ENCODE results near the gene LAMB4. TPM values are rescaled to one million over a fixed set of nuclear protein-coding genes. Genes with fewer than 3 reads are reported as not detected.

The LAMB4 gene
- total and polyA plus RNA-seq, 2 of the 8 experiments (the other 6 are each of a cell fraction or from before 2014, with no cell fraction given): not detected

DNA sequence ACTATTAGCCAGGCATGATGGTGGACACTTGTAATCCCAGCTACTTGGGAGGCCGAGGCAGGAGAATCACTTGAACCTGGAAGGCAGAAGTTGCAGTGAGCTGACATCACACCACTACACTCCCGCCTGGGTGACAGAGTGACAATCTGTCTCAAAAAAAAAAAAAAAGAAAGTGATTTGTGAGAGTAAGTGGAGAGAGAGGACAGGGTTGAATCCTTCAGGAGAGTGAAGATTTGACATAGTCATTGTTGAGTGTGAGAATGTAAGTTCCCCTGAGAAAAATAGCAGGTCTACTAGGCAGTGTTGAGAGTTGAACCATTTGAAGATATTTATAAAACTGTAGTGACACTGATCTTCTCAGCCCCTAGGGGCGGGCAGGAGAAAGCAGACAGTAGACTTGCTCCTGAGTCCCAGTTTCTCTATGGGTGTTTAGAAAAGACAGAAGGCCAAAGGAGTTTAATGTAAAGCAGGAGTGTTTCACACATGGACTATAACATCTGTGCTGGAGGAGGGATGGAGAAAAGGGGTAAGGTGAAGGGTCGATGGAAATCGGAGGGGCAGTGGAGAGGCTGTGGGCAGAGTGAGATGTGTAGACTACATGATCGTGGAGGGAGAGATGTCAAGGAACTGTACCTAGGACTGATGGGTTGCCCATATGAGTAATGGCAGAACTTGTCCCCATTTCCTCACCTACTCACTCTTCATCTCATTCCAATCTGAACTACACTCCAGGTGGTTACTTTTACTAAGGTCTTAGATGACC is 13.7 kb upstream of the LAMB4 start:
- H3K27me3 ChIP-seq (replicated peaks in 1 of 4; ENCODE audit: control insufficient read depth in 3 of 4, extremely low read depth in 1 of 4, insufficient read depth in 3 of 4, low read length in 3 of 4): no peaks in the 10 kb centered on the region
- no peak overlapping the region for H3K23ac ChIP-seq (ENCODE audit: insufficient read length)
- H4K20me1 ChIP-seq (replicated peaks in 1 of 2; ENCODE audit: control insufficient read depth in 1 of 2, insufficient read depth in 2 of 2, low read length in 2 of 2): no peaks in the 10 kb centered on the region
- peaks cover 0 to 5% (median 0%) of the 10 kb centered on the region in 4 experiments; a peak in 3 of 7 replicates for H3K4me1 ChIP-seq (replicated peaks in 1 of 4; ENCODE audit: control insufficient read depth in 3 of 4, insufficient read depth in 4 of 4, low read length in 3 of 4)
- no peak overlapping the region for H4K5ac ChIP-seq (ENCODE audit: insufficient read length, low read depth, low read length)
- POLR2A ChIA-PET (ENCODE audit: partially characterized antibody): no interaction called here
- H3K36me3 ChIP-seq (ENCODE audit: control insufficient read depth in 2 of 4, insufficient read depth in 4 of 4, low read length in 3 of 4): no peaks in the 10 kb centered on the region
- H2AFZ ChIP-seq (ENCODE audit: low read length): no peak overlapping the region
- H3K4me2 ChIP-seq (ENCODE audit: insufficient read depth in 1 of 2, low read depth in 2 of 2, low read length in 2 of 2): no peak overlapping the region
- H4K91ac ChIP-seq (replicated peaks; ENCODE audit: insufficient read length, low read length): no peak overlapping the region
- no peak overlapping the region for H3K4me3 ChIP-seq (ENCODE audit: extremely low read depth in 1 of 4, insufficient read depth in 2 of 4, low read depth in 3 of 4, low read length in 4 of 4)
- no peaks in the 10 kb centered on the region for H3K79me2 ChIP-seq (ENCODE audit: control insufficient read depth in 1 of 2, insufficient read depth in 2 of 2, low read length in 2 of 2)
- H3K9ac ChIP-seq (replicated peaks in 1 of 4; ENCODE audit: extremely low read depth in 1 of 4, low read depth in 3 of 4, low read length in 3 of 4): no peak overlapping the region
- CTCF ChIA-PET (ENCODE audit: partially characterized antibody): interaction anchor here (1.6 to 5.0 kb wide), 7 partner anchors 10 to 310 kb away, joined by 3 to 64 read pairs (median 16); partner anchors contain the start of gene LAMB4
- DNase-seq (ENCODE audit: low read depth in 1 of 2, low spot score in 2 of 2): no peak
- no peaks in the 10 kb centered on the region for H3K79me1 ChIP-seq (ENCODE audit: low read depth, low read length)
- H2BK5ac ChIP-seq (ENCODE audit: low read depth, low read length): no peak overlapping the region
- no peak overlapping the region for H2BK20ac ChIP-seq (ENCODE audit: low read length)
- FAIRE-seq: no peak
- H4K8ac ChIP-seq (ENCODE audit: extremely low read depth, insufficient read depth, low read length): no peak overlapping the region
- no peak overlapping the region for H2AK5ac ChIP-seq (ENCODE audit: low read depth, low read length)
- no peak overlapping the region for H3K14ac ChIP-seq (ENCODE audit: insufficient read length)
- no peak overlapping the region for H3K4ac ChIP-seq (replicated peaks; ENCODE audit: insufficient read length, low read depth, low read length)
- no peak overlapping the region for H3K27ac ChIP-seq (ENCODE audit: low read depth, low read length)
- H3K18ac ChIP-seq (ENCODE audit: extremely low read depth, low read length): no peak overlapping the region
- whole genome bisulfite sequencing, 2 experiments (ENCODE audit: extremely low coverage in 1 of 2, insufficient coverage in 1 of 2, insufficient read length in 1 of 2, insufficient replicate concordance in 2 of 2, low coverage in 1 of 2, low lambda C conversion rate in 2 of 2, missing lambda C conversion rate in 1 of 2): 88 to 100% methylated on average over 2 to 6 of the region's 6 CpGs
- no peak overlapping the region for H3K56ac ChIP-seq (replicated peaks; ENCODE audit: insufficient read length, low read depth, low read length)
- no peaks in the 10 kb centered on the region for H3K9me3 ChIP-seq (ENCODE audit: insufficient read depth in 2 of 2, low read depth in 1 of 2, low read length in 1 of 2)
- no peak overlapping the region for H2BK15ac ChIP-seq (ENCODE audit: low read length)
- H3K23me2 ChIP-seq (ENCODE audit: low read depth, low read length): no peaks in the 10 kb centered on the region
- no peak overlapping the region for H2BK12ac ChIP-seq (ENCODE audit: low read depth, low read length)
- H2BK120ac ChIP-seq (replicated peaks; ENCODE audit: low read depth, low read length): no peak overlapping the region
- TF ChIP-seq MAFK (IDR thresholded peaks at IDR 0.05; ENCODE audit: low read depth, low read length): no peak
- no peak for TF ChIP-seq EZH2 (IDR thresholded peaks at IDR 0.05; ENCODE audit: low read depth, low read length, severe bottlenecking)
- no peak for TF ChIP-seq PHF8 (conservative IDR thresholded peaks at IDR 0.05; ENCODE audit: low read depth, low read length)
- TF ChIP-seq USF2 (IDR thresholded peaks at IDR 0.05; ENCODE audit: low read length): no peak
- no peak for TF ChIP-seq RBBP5 (IDR thresholded peaks at IDR 0.05; ENCODE audit: borderline replicate concordance, low read depth, low read length)
- no peak for TF ChIP-seq SP4 (IDR thresholded peaks at IDR 0.05; ENCODE audit: low read length)
- TF ChIP-seq, protein P1, sequence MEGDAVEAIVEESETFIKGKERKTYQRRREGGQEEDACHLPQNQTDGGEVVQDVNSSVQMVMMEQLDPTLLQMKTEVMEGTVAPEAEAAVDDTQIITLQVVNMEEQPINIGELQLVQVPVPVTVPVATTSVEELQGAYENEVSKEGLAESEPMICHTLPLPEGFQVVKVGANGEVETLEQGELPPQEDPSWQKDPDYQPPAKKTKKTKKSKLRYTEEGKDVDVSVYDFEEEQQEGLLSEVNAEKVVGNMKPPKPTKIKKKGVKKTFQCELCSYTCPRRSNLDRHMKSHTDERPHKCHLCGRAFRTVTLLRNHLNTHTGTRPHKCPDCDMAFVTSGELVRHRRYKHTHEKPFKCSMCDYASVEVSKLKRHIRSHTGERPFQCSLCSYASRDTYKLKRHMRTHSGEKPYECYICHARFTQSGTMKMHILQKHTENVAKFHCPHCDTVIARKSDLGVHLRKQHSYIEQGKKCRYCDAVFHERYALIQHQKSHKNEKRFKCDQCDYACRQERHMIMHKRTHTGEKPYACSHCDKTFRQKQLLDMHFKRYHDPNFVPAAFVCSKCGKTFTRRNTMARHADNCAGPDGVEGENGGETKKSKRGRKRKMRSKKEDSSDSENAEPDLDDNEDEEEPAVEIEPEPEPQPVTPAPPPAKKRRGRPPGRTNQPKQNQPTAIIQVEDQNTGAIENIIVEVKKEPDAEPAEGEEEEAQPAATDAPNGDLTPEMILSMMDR (IDR thresholded peaks at IDR 0.05; ENCODE audit: control extremely low read depth in 1 of 3, insufficient read depth in 1 of 3, low read depth in 1 of 3, low read length in 3 of 3): peak in 1 of 3 experiments; percentile 7; a peak in 1 of 4 replicates
- TF ChIP-seq FOSL1 (IDR thresholded peaks at IDR 0.05; ENCODE audit: insufficient read depth, low read depth, low read length): no peak
- TF ChIP-seq TBP (IDR thresholded peaks at IDR 0.05; ENCODE audit: low read depth, low read length): no peak

Measured in H1 (cell line).